Kidney (tissue), 11 donors: ENCODE data around the gene CCDC144A. TPM values are rescaled to one million over a fixed set of nuclear protein-coding genes. Genes with fewer than 3 reads are reported as not detected.
"Not testable (repeated sequence)": the region's sequence is repeated elsewhere in the genome, so short reads cannot be mapped to it uniquely, and the experiment has no call there.

Experiments
- DNase-seq, 5 donors: peaks; one replicate each; pipeline ENCODE4 v3.0.0-alpha.2; 2013 to 2020
- FAIRE-seq: peaks from 2 replicates; lab custom pipeline; 2012; peaks lifted over from hg19 to GRCh38; lab: Jason Lieb, UNC
- H3K27ac ChIP-seq, 2 donors: one replicate each; pipeline ENCODE4 v1.7.0; 2013; ENCODE audit warnings: low read depth in 2 of 2, low read length in 2 of 2, inconsistent platforms in 1 of 2
- H3K27me3 ChIP-seq: one replicate; pipeline ENCODE4 v1.7.1; 2013; ENCODE audit warnings: low read length, inconsistent platforms; ENCODE audit not compliant: control insufficient read depth, insufficient read depth
- H3K36me3 ChIP-seq, 3 donors: one replicate each; pipeline versions ENCODE4 v1.7.0 to v1.7.1; 2013; ENCODE audit warnings: low read length in 3 of 3, control low read depth in 1 of 3, inconsistent platforms in 1 of 3; ENCODE audit not compliant: insufficient read depth in 3 of 3, control insufficient read depth in 2 of 3
- H3K4me1 ChIP-seq, 3 donors: one replicate each; pipeline versions ENCODE4 v1.7.0 to v1.7.1; 2013; ENCODE audit warnings: low read length in 3 of 3, inconsistent platforms in 1 of 3, low read depth in 1 of 3; ENCODE audit not compliant: control insufficient read depth in 2 of 3, insufficient read depth in 2 of 3
- H3K4me3 ChIP-seq, 3 donors: one replicate each; pipeline versions ENCODE4 v1.7.0 to v1.8.1; 2013; ENCODE audit warnings: low read length in 3 of 3, control low read depth in 1 of 3, inconsistent platforms in 1 of 3
- H3K9ac ChIP-seq, 3 donors: one replicate each; pipeline versions ENCODE4 v1.7.0 to v1.7.1; 2013; ENCODE audit warnings: low read length in 3 of 3, control low read depth in 1 of 3, inconsistent platforms in 1 of 3
- H3K9me3 ChIP-seq, 3 donors: one replicate each; pipeline versions ENCODE4 v1.7.0 to v1.7.1; 2013; ENCODE audit warnings: low read length in 3 of 3, control low read depth in 1 of 3, inconsistent platforms in 1 of 3; ENCODE audit not compliant: control insufficient read depth in 2 of 3, insufficient read depth in 1 of 3
- intact Hi-C: fragments of 100-400 bp; cut with DNase I; formaldehyde crosslinking; loops from one replicate; pipeline ENCODE4 v1.11.1; 2022
- polyA plus RNA-seq: library from polyadenylated mRNA; stranded (reverse); fragments of 350-450 nt; fragmentation: Illumina TruSeq; extraction: RNeasy Lipid Tissue Mini Kit (QIAGEN cat#74804); gene quantifications from one replicate; pipeline ENCODE4 v1.2.3, GENCODE V29; 2014; ENCODE audit warnings: low read depth, low replicate concordance; ENCODE audit not compliant: insufficient read depth
- total RNA-seq: library from RNA; stranded (reverse); fragmentation: NEBNext Ultra II Directional; extraction: Animal tissue kit (Norgen Biotek cat#: 25700); gene quantifications from one replicate; pipeline ENCODE4 v1.2.1, GENCODE V29; 2021
- donor health status: control.
- donor health status: control.
- donor health status: DM: yes; HTN: yes; CAD: no.
- donor health status: Normal renal cell carcinoma (clear cell type).

CCDC144A gene
- total and polyA plus RNA-seq, 2 donors from 2014 or later: 0.52 to 7.6 TPM

DNA sequence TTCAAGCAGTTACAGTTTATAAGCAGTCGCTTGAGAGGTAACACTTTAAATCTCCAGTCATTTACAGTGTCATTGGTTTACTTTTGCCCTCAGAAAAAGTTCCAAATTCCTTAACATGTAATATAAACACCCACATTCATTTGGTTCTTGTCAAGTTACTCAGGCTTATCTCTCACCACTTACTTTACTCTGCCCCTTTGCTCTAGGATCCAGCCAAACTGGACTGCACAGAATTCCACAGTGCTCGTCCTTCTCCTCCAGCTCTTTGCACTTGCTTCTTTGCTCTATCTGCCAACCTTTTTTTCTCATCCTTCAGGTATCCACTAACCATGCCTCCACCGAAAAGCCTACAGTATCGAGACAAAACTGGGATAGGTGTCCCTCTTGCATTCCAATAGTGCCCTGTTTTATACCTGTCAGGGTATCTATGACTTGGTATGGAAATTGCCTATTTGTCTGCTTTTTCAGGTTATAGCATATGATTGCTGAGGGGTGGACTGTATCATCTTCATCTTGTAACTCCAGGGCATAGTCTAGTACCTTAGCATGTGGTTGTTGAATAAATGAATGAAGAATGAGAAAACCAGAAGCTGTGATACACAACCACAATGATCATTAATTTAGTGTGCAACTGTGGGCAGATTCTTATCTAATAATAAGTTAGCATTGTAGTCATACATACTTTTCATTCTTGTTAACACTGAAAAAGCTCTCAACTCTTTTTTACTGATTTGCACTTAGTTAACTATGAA, 82.5 kb downstream of the CCDC144A start:
- H3K27ac ChIP-seq, H3K4me1 ChIP-seq, H3K9me3 ChIP-seq, H3K27me3 ChIP-seq, H3K4me3 ChIP-seq, FAIRE-seq, H3K36me3 ChIP-seq, DNase-seq, intact Hi-C loops, H3K9ac ChIP-seq: not testable (repeated sequence)

DNA sequence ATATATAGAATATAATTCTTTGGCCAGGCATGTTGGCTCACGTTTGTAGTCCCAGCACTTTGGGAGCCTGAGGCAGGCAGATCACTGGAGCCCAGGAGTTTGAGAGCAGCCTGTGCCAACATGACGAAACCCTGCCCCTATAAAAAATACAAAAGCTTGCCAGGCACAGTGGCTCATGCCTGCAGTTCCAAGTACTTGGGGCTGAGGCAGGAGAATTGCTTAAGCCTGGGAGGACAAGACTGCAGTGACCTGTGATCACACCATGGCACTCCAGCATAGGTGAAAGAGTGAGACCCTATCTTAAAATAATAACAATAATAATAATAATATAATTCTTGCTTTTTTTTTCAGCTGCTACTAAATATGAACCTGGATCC, 83.1 kb downstream of the CCDC144A start:
- H3K9ac ChIP-seq, H3K36me3 ChIP-seq, intact Hi-C loops, H3K27ac ChIP-seq, H3K4me3 ChIP-seq, H3K9me3 ChIP-seq, H3K27me3 ChIP-seq, FAIRE-seq, H3K4me1 ChIP-seq, DNase-seq: not testable (repeated sequence)

DNA sequence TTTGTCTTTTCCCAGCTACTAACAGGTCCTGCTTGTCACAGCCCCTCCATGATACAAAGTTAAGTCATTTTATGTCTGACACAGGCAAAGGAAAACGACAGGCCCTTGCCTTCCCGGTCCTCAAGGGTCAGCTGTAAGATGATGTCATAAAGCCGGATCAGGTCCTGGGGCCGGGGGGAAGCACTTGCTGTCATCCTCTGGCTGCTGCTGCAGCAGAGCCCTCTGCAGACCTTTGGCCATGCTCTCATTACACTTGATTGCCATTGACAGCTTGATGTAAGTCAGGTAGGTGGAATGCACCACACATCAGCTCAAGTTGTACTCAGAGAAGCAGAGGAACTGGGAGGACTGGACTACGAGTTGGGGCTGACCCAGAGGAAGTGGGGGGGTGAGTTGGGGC, 97.8 kb downstream of the CCDC144A start:
- FAIRE-seq, intact Hi-C loops, H3K4me3 ChIP-seq, H3K36me3 ChIP-seq, H3K9me3 ChIP-seq, H3K9ac ChIP-seq, H3K27ac ChIP-seq, H3K27me3 ChIP-seq, H3K4me1 ChIP-seq: not testable (repeated sequence)
- peak in 1 of 5 donors; percentile 31 for DNase-seq

DNA sequence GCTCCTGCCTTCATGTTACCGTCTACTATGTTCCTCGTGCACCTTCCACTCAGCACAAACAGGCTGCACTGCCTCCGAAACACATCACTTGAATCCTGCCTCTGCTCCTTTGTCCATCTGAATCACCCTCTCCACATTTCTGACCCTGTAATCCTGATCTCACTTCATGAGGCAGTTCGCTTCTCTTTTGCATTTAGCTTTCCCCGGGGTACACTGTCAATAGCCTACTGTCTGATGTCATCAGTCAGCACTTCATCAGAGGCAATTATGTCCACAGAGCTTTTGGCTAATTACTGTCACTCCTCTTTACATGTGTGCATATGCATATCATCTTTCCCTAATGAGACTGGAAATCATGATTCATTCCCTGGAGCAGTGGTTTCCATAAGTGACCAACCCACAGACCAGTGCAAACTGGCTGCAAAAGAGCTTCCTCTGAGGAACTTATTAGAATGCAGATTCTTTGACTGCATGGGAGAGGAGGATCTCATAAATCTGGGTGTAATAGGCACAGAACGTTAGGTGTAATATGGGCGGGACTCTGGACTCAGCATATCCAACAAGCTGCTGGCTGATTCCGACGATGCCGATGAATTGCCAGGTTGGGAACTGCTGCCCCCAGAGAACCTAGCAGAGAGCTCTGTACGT, 99.0 kb downstream of the CCDC144A start:
- H3K36me3 ChIP-seq, H3K4me1 ChIP-seq, H3K27ac ChIP-seq, FAIRE-seq, H3K4me3 ChIP-seq, H3K9ac ChIP-seq, intact Hi-C loops, H3K9me3 ChIP-seq, H3K27me3 ChIP-seq, DNase-seq: not testable (repeated sequence)

DNA sequence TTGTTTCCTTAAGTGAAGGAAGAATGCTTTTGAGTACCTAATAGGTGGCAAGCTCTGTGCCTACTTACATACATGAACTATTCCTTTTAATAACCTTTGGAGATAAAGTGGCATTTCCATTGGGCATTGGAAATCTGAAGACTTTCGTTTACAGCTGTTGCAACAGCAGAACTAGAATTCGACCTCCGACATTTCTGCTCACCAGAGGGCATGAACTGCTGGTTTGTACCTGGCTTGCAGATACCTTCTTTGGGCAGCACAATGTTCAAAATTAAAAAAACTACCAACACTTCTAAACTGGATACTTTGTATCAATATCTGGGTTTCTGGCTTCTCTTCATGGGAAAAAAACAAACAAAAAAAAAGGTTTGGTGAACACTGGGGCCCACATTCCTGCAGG, 99.6 kb downstream of the CCDC144A start:
- H3K9me3 ChIP-seq, H3K27ac ChIP-seq, H3K9ac ChIP-seq, DNase-seq, H3K36me3 ChIP-seq, H3K4me3 ChIP-seq, intact Hi-C loops, FAIRE-seq, H3K4me1 ChIP-seq, H3K27me3 ChIP-seq: not testable (repeated sequence)

DNA sequence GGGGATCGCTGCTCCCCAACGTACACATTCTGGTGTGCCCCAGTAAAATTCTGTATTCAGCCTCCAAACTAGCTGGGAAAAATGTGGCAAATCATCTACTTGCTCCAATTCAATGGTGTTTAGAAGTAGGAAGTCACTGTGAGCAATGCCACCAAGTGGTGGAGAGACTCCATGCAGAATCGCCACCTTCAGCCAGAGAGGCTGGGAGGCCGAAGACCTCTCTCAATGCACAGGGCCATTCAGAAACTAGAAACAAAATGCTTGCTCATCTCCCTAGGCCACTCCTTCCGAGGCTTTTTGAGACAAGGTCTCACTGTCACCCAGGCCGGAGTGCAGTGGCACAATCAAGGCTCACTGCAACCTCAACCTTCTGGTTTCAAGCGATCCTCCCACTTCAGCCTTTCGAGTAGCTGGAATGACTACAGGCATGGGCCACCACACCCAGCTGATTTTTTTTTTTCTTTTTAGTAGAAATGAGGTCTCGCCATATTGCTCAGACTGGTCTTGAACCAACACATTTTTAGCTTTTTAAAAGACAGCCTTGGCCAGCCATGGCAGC, 100.4 kb downstream of the CCDC144A start:
- H3K27me3 ChIP-seq, FAIRE-seq, H3K4me1 ChIP-seq, intact Hi-C loops, H3K36me3 ChIP-seq, DNase-seq, H3K4me3 ChIP-seq, H3K9me3 ChIP-seq, H3K27ac ChIP-seq, H3K9ac ChIP-seq: not testable (repeated sequence)

DNA sequence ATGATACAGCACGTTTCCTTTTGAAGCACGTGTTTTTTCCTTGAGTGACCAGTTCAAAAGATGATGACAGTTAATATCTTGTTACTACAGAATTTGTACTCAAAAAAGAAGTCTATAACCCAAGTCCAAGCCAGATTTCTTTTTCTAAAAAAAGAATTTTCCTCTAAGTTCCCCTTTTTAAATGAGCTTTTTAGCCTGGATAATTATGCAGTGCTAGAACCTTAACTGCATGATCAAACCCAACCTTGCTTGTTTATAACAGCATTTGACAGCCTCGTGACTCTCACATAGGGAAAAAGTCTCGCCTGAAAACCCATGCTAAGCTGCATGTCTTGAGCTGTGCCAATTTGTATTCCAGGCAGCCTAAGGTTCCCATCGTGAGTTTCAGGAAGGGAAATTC, 104.2 kb downstream of the CCDC144A start:
- intact Hi-C loops, H3K9me3 ChIP-seq, H3K36me3 ChIP-seq, DNase-seq, H3K4me3 ChIP-seq, H3K27ac ChIP-seq, FAIRE-seq, H3K9ac ChIP-seq, H3K27me3 ChIP-seq, H3K4me1 ChIP-seq: not testable (repeated sequence)

DNA sequence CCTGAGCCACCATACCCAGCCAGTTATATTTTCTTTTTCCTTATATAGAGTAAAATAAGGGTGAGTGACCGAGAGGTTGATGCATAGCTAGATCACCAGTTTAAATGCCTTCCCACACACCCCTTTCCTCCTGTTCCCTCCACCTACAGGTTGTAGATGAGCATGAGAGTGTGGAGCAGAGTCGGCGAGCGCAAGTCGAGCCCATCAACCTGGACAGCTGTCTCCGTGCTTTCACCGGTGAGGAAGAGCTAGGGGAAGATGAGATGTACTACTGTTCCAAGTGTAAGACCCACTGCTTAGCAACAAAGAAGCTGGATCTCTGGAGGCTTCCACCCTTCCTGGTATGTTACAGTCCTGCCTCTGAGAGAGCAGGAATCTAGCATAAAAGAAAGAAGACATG, 105.9 kb downstream of the CCDC144A start:
- H3K36me3 ChIP-seq, DNase-seq, H3K27ac ChIP-seq, intact Hi-C loops, H3K4me3 ChIP-seq, H3K27me3 ChIP-seq, H3K9me3 ChIP-seq, H3K4me1 ChIP-seq, H3K9ac ChIP-seq, FAIRE-seq: not testable (repeated sequence)
